Testis (tissue), 3 donors: ENCODE data around the gene H6PD. TPM values are rescaled to one million over a fixed set of nuclear protein-coding genes. Genes with fewer than 3 reads are reported as not detected.

Experiments used
- DNase-seq: peaks from one replicate; pipeline ENCODE4 v3.0.0-alpha.2; 2019
- H3K27ac ChIP-seq, 2 donors: fragments of 200-600 bp; sonication (generic); one replicate each; pipeline ENCODE4 v1.5.1; 2019
- H3K27me3 ChIP-seq: fragments of 200-600 bp; sonication (generic); one replicate; pipeline ENCODE4 v1.5.1; 2019
- H3K36me3 ChIP-seq: fragments of 200-600 bp; sonication (generic); one replicate; pipeline ENCODE4 v1.5.1; 2017; ENCODE audit warnings: low read depth; ENCODE audit errors: missing control alignments
- H3K4me1 ChIP-seq: fragments of 200-600 bp; sonication (generic); one replicate; pipeline ENCODE4 v1.5.1; 2019
- H3K4me3 ChIP-seq, 2 donors: fragments of 200-600 bp; sonication (generic); one replicate each; pipeline ENCODE4 v1.5.1; 2017 to 2019
- H3K9me3 ChIP-seq: fragments of 200-600 bp; sonication (generic); one replicate; pipeline ENCODE4 v1.5.1; 2017
- CTCF ChIP-seq, 3 experiments: fragments of 450-650 bp in 2 of 3; fragments of 200-600 bp in 1 of 3; sonication (generic) in 1 of 3; IDR thresholded peaks; one replicate each; pipeline ENCODE4 v1.5.1; 2016 to 2019; ENCODE audit warnings: antibody characterized with exemption in 3 of 3, mild to moderate bottlenecking in 2 of 3, moderate library complexity in 1 of 3
- POLR2A ChIP-seq: fragments of 450-650 bp; IDR thresholded peaks from one replicate; pipeline ENCODE4 v1.6.1; 2017; ENCODE audit warnings: antibody characterized with exemption, mild to moderate bottlenecking, moderate library complexity
- WGBS, 2 donors: methylation state at CpG; one replicate each; pipeline ENCODE4 v1.1.5; 2018; 5-methylcytosine and 5-hydroxymethylcytosine counted together
- intact Hi-C: fragments of 100-400 bp; cut with DNase I; formaldehyde crosslinking; loops from one replicate; pipeline ENCODE4 v1.15.1; 2023; ENCODE audit warnings: low total_unique reads
- polyA plus RNA-seq: library from polyadenylated mRNA; stranded (reverse); fragments of 350-450 nt; fragmentation: Illumina TruSeq; extraction: RNeasy Lipid Tissue Mini Kit (QIAGEN cat#74804); gene quantifications from one replicate; pipeline ENCODE4 v1.2.3, GENCODE V29; 2014; ENCODE audit warnings: low read depth, low replicate concordance; ENCODE audit not compliant: insufficient read depth
- total RNA-seq, 2 donors: library from RNA; depleted of rRNA; stranded (reverse); fragments of >200 nt; gene quantifications; one replicate each; pipeline ENCODE4 v1.2.3, GENCODE V29; 2016

Gene H6PD
- total and polyA plus RNA-seq, 3 donors from 2014 or later = 23.8 to 67.8 (median 55.0) TPM

- intact Hi-C loops = loop anchor here (5.0 kb wide), 1 partner anchor 84 kb away; no protein-coding TSS in a partner anchor
- Histone ChIP-seq H3K4me1 (peaks cover 32% of the 10 kb centered on the region), H3K36me3 (no peaks in the 10 kb centered on the region), H3K27me3 (no peaks in the 10 kb centered on the region), H3K4me3 (peak overlapping the region in 1 of 2 donors; percentile 17), H3K9me3 (no peaks in the 10 kb centered on the region), H3K27ac (peak overlapping the region; percentile 64 to 79)
- WGBS, 2 donors = 33 to 37% methylated on average over 31 of the region's 31 CpGs
- TF ChIP-seq POLR2A = no peak
- peak in 2 of 3 experiments; percentile 71 to 81 for TF ChIP-seq CTCF (IDR thresholded peaks at IDR 0.05)
- DNase-seq = peak; percentile 82
Observed at GRCh38 chr1:9196129-9197040, 38.2 kb upstream of the H6PD start.

- intact Hi-C loops = loop anchor here (5.0 kb wide), 1 partner anchor 85 kb away; no protein-coding TSS in a partner anchor
- Histone ChIP-seq H3K36me3 (no peaks in the 10 kb centered on the region), H3K9me3 (no peaks in the 10 kb centered on the region), H3K27ac (peak overlapping the region in 1 of 2 donors; percentile 64), H3K4me3 (no peak overlapping the region), H3K4me1 (peaks cover 40% of the 10 kb centered on the region), H3K27me3 (no peaks in the 10 kb centered on the region)
- DNase-seq = no peak
- 67 to 78% methylated on average over 14 to 22 of the region's 22 CpGs for WGBS, 2 donors
- TF ChIP-seq POLR2A (no peak), CTCF (IDR thresholded peaks at IDR 0.05) (no peak)
Observed at GRCh38 chr1:9197186-9198099, 37.1 kb upstream of the H6PD start.

- Histone ChIP-seq H3K4me1 (peaks cover 40% of the 10 kb centered on the region), H3K27ac (no peak overlapping the region), H3K4me3 (peak overlapping the region; percentile 19 to 47), H3K27me3 (no peaks in the 10 kb centered on the region), H3K9me3 (no peaks in the 10 kb centered on the region), H3K36me3 (no peaks in the 10 kb centered on the region)
- TF ChIP-seq POLR2A (no peak), CTCF (IDR thresholded peaks at IDR 0.05) (no peak)
- DNase-seq = peak; percentile 48
- intact Hi-C loops = loop anchor here (5.0 kb wide), 1 partner anchor 86 kb away; no protein-coding TSS in a partner anchor
- WGBS, 2 donors = 23 to 45% methylated on average over 19 to 44 of the region's 54 CpGs
Observed at GRCh38 chr1:9198538-9199361, 35.8 kb upstream of the H6PD start.

GRCh38 chr1:9200441-9200840 is 34.1 kb upstream of the H6PD start:
- WGBS, 2 donors = 82 to 86% methylated on average over 7 of the region's 7 CpGs
- Histone ChIP-seq H3K4me3 (no peak overlapping the region), H3K36me3 (no peaks in the 10 kb centered on the region), H3K27me3 (no peaks in the 10 kb centered on the region), H3K9me3 (no peaks in the 10 kb centered on the region), H3K4me1 (peaks cover 40% of the 10 kb centered on the region), H3K27ac (no peak overlapping the region)
- TF ChIP-seq POLR2A = no peak
- TF ChIP-seq CTCF (IDR thresholded peaks at IDR 0.05) = no peak
- intact Hi-C loops = no loop called here
- no peak for DNase-seq
